GM21381 (cell line): Measurements from ENCODE around the gene USP17L11.
"Not testable (repeated sequence)": the region's sequence is repeated elsewhere in the genome, so short reads cannot be mapped to it uniquely, and the experiment has no call there.

Experiments used
- ATAC-seq: cut with Tn5 transposase; IDR thresholded peaks from one replicate; pipeline ENCODE4 v1.9.1; 2021; ENCODE audit warnings: mild to moderate bottlenecking, moderate library complexity; ENCODE audit not compliant: unreplicated experiment

Gene USP17L11, protein sequence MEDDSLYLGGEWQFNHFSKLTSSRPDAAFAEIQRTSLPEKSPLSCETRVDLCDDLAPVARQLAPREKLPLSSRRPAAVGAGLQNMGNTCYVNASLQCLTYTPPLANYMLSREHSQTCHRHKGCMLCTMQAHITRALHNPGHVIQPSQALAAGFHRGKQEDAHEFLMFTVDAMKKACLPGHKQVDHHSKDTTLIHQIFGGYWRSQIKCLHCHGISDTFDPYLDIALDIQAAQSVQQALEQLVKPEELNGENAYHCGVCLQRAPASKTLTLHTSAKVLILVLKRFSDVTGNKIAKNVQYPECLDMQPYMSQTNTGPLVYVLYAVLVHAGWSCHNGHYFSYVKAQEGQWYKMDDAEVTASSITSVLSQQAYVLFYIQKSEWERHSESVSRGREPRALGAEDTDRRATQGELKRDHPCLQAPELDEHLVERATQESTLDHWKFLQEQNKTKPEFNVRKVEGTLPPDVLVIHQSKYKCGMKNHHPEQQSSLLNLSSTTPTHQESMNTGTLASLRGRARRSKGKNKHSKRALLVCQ

DNA sequence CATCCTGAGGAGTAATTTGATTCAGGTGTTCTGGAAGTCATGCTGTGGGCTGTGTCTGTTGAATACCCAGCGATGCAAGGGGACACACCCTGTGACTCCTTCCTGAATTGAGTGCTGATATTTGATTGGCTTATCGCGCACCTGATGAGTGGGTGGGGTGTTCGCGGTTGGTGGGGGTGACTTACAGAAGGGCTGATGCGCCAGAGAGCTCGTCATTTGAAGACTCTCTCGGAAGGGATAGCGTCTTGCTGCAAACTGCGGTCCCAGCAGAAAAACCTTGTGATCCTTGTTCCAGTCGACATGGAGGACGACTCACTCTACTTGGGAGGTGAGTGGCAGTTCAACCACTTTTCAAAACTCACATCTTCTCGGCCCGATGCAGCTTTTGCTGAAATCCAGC is at the start of gene USP17L11:
Gene USP17L11 (plus strand): TSS at position 301 of the 400 bp plus-strand sequence. CDS start 0 bp downstream, at position 301.
- ATAC-seq: not testable (repeated sequence)

- not testable (repeated sequence) for ATAC-seq
These were observed 49.2 kb upstream of the USP17L11 start for GRCh38 chr4:9165990-9166389.

DNA sequence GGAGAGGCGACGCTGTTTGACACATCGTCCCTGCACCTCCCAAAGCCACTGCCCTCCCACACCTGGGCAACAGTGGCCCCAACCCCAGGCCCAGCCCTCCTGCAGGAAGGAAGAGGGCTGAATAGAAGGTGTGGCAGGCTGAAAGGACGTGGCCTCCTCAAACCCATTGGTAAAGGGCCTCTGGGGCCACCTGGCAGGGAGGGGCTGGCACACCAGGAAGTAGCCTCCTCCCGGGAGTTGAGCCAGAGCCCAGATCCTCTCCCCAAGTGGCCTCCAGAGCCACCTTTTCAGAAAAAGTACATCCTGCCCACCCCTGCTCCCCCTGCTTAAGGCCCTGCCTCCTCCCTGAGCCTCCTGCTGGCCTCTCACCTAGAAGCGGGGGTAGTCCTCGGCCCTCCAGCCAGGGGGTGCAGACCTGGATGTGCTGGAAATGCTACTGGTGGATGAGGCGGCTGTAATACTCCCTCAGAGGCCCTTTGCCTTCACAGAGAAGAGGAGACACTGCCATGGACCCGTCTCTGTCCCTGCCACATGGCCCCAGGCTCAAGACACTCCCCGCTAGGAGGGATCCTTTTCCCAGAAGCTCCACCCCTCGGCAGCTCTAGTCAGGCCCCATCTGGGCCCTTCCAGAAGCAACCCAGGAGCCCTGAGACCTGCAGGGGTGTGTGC is 45.3 kb upstream of the USP17L11 start, which contains the start of gene FAM90A26:
Gene FAM90A26 (plus strand): TSS at position 619 of the 669 bp plus-strand sequence. CDS start 2,764 bp downstream, outside the sequence.
- not testable (repeated sequence) for ATAC-seq

DNA sequence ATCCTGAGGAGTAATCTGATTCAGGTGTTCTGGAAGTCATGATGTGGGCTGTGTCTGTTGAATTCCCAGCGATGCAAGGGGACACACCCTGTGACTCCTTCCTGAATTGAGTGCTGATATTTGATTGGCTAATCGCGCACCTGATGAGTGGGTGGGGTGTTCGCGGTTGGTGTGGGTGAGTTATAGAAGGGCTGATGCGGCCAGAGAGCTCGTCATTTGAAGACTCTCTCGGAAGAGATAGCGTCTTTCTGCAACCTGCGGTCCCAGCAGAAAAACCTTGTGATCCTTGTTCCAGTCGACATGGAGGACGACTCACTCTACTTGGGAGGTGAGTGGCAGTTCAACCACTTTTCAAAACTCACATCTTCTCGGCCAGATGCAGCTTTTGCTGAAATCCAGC is 4.8 kb upstream of the USP17L11 start, which contains the start of gene USP17L10:
Gene USP17L10 (plus strand): TSS at position 301 of the 400 bp plus-strand sequence. CDS start 0 bp downstream, at position 301.
- ATAC-seq: not testable (repeated sequence)

GRCh38 chr4:9214701-9215100 is 504 bp upstream of the USP17L11 start:
- ATAC-seq: not testable (repeated sequence)

DNA sequence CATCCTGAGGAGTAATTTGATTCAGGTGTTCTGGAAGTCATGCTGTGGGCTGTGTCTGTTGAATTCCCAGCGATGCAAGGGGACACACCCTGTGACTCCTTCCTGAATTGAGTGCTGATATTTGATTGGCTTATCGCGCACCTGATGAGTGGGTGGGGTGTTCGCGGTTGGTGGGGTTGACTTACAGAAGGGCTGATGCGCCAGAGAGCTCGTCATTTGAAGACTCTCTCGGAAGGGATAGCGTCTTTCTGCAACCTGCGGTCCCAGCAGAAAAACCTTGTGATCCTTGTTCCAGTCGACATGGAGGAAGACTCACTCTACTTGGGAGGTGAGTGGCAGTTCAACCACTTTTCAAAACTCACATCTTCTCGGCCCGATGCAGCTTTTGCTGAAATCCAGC is 4.6 kb downstream of the USP17L11 start, which contains the start of gene USP17L12:
Gene USP17L12 (plus strand): TSS at position 301 of the 400 bp plus-strand sequence. CDS start 0 bp downstream, at position 301.
- not testable (repeated sequence) for ATAC-seq

DNA sequence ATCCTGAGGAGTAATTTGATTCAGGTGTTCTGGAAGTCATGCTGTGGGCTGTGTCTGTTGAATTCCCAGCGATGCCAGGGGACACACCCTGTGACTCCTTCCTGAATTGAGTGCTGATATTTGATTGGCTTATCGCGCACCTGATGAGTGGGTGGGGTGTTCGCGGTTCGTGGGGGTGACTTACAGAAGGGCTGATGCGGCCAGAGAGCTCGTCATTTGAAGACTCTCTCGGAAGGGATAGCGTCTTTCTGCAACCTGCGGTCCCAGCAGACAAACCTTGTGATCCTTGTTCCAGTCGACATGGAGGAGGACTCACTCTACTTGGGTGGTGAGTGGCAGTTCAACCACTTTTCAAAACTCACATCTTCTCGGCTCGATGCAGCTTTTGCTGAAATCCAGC is 9.4 kb downstream of the USP17L11 start, which contains the start of gene USP17L13:
Gene USP17L13 (plus strand): TSS at position 301 of the 400 bp plus-strand sequence. CDS start 0 bp downstream, at position 301.
- not testable (repeated sequence) for ATAC-seq

GRCh38 chr4:9230249-9230648 is 15.0 kb downstream of the USP17L11 start:
- ATAC-seq: not testable (repeated sequence)

- not testable (repeated sequence) for ATAC-seq
These were observed 18.9 kb downstream of the USP17L11 start, which contains the start of gene USP17L15 for GRCh38 chr4:9234085-9234484. Gene USP17L15, plus strand, starts transcription at chr4:9234385. Its CDS starts 0 bp downstream, at chr4:9234385.

DNA sequence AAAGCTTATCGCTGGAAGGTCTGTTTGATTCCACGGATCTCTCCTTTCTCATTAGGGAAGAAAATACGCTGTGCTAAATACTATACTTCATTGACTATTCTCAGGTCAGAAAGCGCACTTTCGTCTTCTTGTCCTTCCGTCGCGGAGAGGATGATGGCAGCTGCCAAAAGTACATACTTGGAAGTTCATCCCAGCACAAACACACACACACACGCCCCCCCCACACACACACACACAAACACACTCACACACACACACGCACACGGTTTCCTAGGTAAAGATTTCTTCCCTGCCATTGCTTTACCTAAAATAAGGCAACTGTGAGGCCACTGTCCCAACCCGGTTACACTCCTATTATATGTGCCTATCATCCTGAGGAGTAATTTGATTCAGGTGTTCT is 23.3 kb downstream of the USP17L11 start:
- ATAC-seq: not testable (repeated sequence)

DNA sequence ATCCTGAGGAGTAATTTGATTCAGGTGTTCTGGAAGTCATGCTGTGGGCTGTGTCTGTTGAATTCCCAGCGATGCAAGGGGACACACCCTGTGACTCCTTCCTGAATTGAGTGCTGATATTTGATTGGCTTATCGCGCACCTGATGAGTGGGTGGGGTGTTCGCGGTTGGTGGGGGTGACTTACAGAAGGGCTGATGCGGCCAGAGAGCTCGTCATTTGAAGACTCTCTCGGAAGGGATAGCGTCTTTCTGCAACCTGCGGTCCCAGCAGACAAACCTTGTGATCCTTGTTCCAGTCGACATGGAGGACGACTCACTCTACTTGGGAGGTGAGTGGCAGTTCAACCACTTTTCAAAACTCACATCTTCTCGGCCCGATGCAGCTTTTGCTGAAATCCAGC is 28.4 kb downstream of the USP17L11 start, which contains the start of gene USP17L17:
Gene USP17L17 (plus strand): TSS at position 301 of the 400 bp plus-strand sequence. CDS start 0 bp downstream, at position 301.
- ATAC-seq: not testable (repeated sequence)

- ATAC-seq: not testable (repeated sequence)
These were observed 32.9 kb downstream of the USP17L11 start, which contains the start of gene USP17L18 for GRCh38 chr4:9247953-9248680. Gene USP17L18, plus strand, starts transcription at chr4:9248630. Its CDS starts 0 bp downstream, at chr4:9248630.

DNA sequence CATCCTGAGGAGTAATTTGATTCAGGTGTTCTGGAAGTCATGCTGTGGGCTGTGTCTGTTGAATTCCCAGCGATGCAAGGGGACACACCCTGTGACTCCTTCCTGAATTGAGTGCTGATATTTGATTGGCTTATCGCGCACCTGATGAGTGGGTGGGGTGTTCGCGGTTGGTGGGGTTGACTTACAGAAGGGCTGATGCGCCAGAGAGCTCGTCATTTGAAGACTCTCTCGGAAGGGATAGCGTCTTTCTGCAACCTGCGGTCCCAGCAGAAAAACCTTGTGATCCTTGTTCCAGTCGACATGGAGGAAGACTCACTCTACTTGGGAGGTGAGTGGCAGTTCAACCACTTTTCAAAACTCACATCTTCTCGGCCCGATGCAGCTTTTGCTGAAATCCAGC is 37.9 kb downstream of the USP17L11 start, which contains the start of gene USP17L19:
Gene USP17L19 (plus strand): TSS at position 301 of the 400 bp plus-strand sequence. CDS start 0 bp downstream, at position 301.
- ATAC-seq: not testable (repeated sequence)

DNA sequence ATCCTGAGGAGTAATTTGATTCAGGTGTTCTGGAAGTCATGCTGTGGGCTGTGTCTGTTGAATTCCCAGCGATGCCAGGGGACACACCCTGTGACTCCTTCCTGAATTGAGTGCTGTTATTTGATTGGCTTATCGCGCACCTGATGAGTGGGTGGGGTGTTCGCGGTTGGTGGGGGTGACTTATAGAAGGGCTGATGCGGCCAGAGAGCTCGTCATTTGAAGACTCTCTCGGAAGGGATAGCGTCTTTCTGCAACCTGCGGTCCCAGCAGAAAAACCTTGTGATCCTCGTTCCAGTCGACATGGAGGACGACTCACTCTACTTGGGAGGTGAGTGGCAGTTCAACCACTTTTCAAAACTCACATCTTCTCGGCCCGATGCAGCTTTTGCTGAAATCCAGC is 42.6 kb downstream of the USP17L11 start, which contains the start of gene USP17L20:
Gene USP17L20 (plus strand): TSS at position 301 of the 400 bp plus-strand sequence. CDS start 0 bp downstream, at position 301.
- ATAC-seq: not testable (repeated sequence)

GRCh38 chr4:9262572-9262971 is 47.4 kb downstream of the USP17L11 start, which contains the start of gene USP17L21:
Gene USP17L21, plus strand, starts transcription at chr4:9262872. Its CDS starts 0 bp downstream, at chr4:9262872.
- not testable (repeated sequence) for ATAC-seq
